A673 (cell line): Measurements from ENCODE around the gene ELK4. TPM values are rescaled to one million over a fixed set of nuclear protein-coding genes. Genes with fewer than 3 reads are reported as not detected.
A peak's percentile ranks its signal among the peaks of the same experiment; 100 is the strongest.

Experiments
- BruUV-seq: library from RNA; stranded (reverse); fragments of 400-500 nt; replicated peaks from 2 replicates; lab custom pipeline; 2021; lab: Mats Ljungman, UMichigan
- CTCF ChIA-PET: fragments of 300-600 bp; sonication (Branson Sonifier 250); formaldehyde crosslinking; loops from one replicate; lab custom pipeline; 2022; ENCODE audit warnings: antibody characterized with exemption; lab: Charles Lee
- POLR2A ChIA-PET: fragments of 300-600 bp; sonication (Branson Sonifier 250); formaldehyde crosslinking; loops from one replicate; lab custom pipeline; 2022; ENCODE audit warnings: antibody characterized with exemption; ENCODE audit not compliant: low non-redundant PET; lab: Charles Lee
- DNase-seq: peaks from one replicate; pipeline ENCODE4 v3.0.0-alpha.2; 2015; ENCODE audit warnings: low spot score
- H3K27ac ChIP-seq: fragments of 200-600 bp; sonication (generic); 2 replicates; pipeline ENCODE4 v1.5.1; 2016; ENCODE audit warnings: mixed run types, low read depth, mild to moderate bottlenecking, mixed read lengths, antibody characterized with exemption, low read length; ENCODE audit not compliant: poor library complexity, severe bottlenecking
- H3K27me3 ChIP-seq: fragments of 200-600 bp; sonication (generic); replicated peaks from 2 replicates; pipeline ENCODE4 v1.6.1; 2017; ENCODE audit warnings: mixed run types, low read depth, mild to moderate bottlenecking, mixed read lengths, antibody characterized with exemption, low read length; ENCODE audit not compliant: insufficient read depth, poor library complexity
- H3K36me3 ChIP-seq: fragments of 200-600 bp; sonication (generic); 2 replicates; pipeline ENCODE4 v1.6.1; 2016; ENCODE audit warnings: mixed run types, mild to moderate bottlenecking, mixed read lengths, antibody characterized with exemption, low read length; ENCODE audit not compliant: insufficient read depth, poor library complexity, severe bottlenecking
- H3K4me1 ChIP-seq: fragments of 200-600 bp; sonication (generic); 2 replicates; pipeline ENCODE4 v1.6.1; 2017; ENCODE audit warnings: mixed run types, mild to moderate bottlenecking, mixed read lengths, antibody characterized with exemption, low read length; ENCODE audit not compliant: insufficient read depth, poor library complexity, severe bottlenecking
- H3K4me3 ChIP-seq: fragments of 200-600 bp; sonication (generic); 2 replicates; pipeline ENCODE4 v1.5.1; 2016; ENCODE audit warnings: low read depth, mixed run types, mild to moderate bottlenecking, mixed read lengths, low read length; ENCODE audit not compliant: poor library complexity, severe bottlenecking
- H3K9me3 ChIP-seq: fragments of 200-600 bp; sonication (generic); 2 replicates; pipeline ENCODE4 v1.6.1; 2016; ENCODE audit warnings: mixed run types, low read depth, mild to moderate bottlenecking, mixed read lengths, antibody characterized with exemption, low read length; ENCODE audit not compliant: poor library complexity, severe bottlenecking
- CTCF ChIP-seq: fragments of 300-800, 200-600 bp; sonication (generic); conservative IDR thresholded peaks from 2 replicates; pipeline ENCODE4 v1.5.1; 2017; ENCODE audit warnings: low read depth, mild to moderate bottlenecking, antibody characterized with exemption, low read length, moderate library complexity, mixed read lengths
- EZH2 ChIP-seq: fragments of 200-600 bp; sonication (generic); IDR thresholded peaks from 2 replicates; pipeline ENCODE4 v1.6.1; 2017; ENCODE audit warnings: borderline replicate concordance, low read depth, mild to moderate bottlenecking, mixed read lengths, antibody characterized with exemption, low read length; ENCODE audit not compliant: poor library complexity, severe bottlenecking
- intact Hi-C: fragments of 100-400 bp; cut with micrococcal nuclease; formaldehyde crosslinking; loops from one replicate; pipeline ENCODE4 v1.10.0; 2022; ENCODE audit not compliant: unreplicated experiment
- total RNA-seq: library from RNA; stranded (reverse); gene quantifications from 2 replicates; pipeline ENCODE4 v1.2.3, GENCODE V29; 2021

The ELK4 gene
- total RNA-seq, 1 experiment from 2014 or later: 38.2 TPM

DNA sequence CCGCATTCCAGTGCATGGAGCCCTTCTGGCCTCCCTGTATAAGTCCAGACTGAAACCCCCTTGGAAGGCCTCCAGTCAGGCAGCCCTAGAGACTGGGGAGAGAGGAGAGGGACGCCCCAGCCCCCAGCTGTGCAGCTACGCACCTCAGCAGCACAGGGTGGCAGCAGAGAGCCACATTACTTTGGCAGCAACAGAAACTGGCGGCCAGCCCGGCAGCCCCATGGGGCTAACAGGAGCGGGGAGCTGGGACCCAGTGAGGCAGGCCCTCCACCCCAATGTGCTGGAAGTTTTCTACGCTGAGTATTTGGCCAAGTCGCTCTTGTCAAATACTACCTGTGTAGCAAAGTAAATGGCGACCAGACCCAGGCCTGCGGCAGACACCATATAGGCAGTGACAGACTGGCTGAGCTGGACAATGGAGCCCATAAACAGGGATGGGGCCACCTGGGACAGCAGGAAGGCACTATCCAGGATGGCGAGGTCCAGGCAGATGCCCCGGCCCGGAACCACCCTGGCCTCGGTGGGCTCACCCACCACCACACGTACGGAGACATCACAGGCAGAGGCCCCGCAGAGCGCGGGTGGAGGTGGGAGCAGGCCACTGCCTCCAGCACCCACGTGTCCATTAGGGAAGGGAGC, 27.3 kb upstream of the ELK4 start:
- H3K9me3 ChIP-seq: no peaks in the 10 kb centered on the region
- TF ChIP-seq EZH2: no peak
- peak; percentile 96 for TF ChIP-seq CTCF
- H3K4me1 ChIP-seq: no peaks in the 10 kb centered on the region
- DNase-seq: peak; percentile 88
- no peaks in the 10 kb centered on the region for H3K36me3 ChIP-seq
- H3K27me3 ChIP-seq: no peaks in the 10 kb centered on the region
- CTCF ChIA-PET: interaction anchor here (0.5 to 4.2 kb wide), 19 partner anchors 11 to 464 kb away, joined by 3 to 64 read pairs (median 6); partner anchors contain the start of gene ELK4
- POLR2A ChIA-PET: no interaction called here
- H3K4me3 ChIP-seq: no peak overlapping the region
- intact Hi-C loops: loop anchor here (1.0 kb wide), 2 partner anchors 52 to 318 kb away; no protein-coding TSS in a partner anchor
- no peak overlapping the region for H3K27ac ChIP-seq
- no TSS peak for BruUV-seq

DNA sequence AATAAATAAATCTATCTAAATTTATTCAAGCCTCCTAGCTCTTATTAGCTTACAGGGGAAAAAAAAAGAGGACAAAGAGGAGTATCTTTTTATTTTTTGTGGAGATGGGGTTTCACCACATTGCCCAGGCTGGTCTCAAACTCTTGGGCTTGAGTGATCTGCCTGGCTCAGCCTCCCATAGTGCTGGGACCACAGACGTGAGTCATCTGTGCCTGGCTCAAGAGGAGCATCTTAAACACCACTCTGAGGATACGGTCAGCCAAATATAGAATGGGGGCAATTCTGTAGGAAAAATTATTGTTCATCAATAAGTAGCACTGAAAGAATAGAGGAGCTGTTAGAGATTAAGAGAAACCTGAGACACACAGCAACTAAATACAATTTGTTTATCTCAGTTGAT, 24.4 kb upstream of the ELK4 start:
- no TSS peak for BruUV-seq
- intact Hi-C loops: no loop called here
- ChIA-PET POLR2A (interaction anchor here (0.6 kb wide), 1 partner anchor 65 kb away, joined by 3 read pairs; no protein-coding TSS in a partner anchor), CTCF (interaction anchor here (0.5 to 4.2 kb wide), 3 partner anchors 64 to 73 kb away, joined by 3 to 64 read pairs (median 4); no protein-coding TSS in a partner anchor)
- Histone ChIP-seq H3K27me3 (no peaks in the 10 kb centered on the region), H3K27ac (no peak overlapping the region), H3K9me3 (no peaks in the 10 kb centered on the region), H3K36me3 (no peaks in the 10 kb centered on the region), H3K4me3 (no peak overlapping the region), H3K4me1 (no peaks in the 10 kb centered on the region)
- no peak for TF ChIP-seq CTCF
- no peak for TF ChIP-seq EZH2
- DNase-seq: no peak

- TF ChIP-seq CTCF: no peak
- TF ChIP-seq EZH2: no peak
- Histone ChIP-seq H3K4me3 (no peak overlapping the region), H3K27me3 (no peaks in the 10 kb centered on the region), H3K9me3 (no peaks in the 10 kb centered on the region), H3K36me3 (no peaks in the 10 kb centered on the region), H3K27ac (no peak overlapping the region), H3K4me1 (no peaks in the 10 kb centered on the region)
- BruUV-seq: no TSS peak
- ChIA-PET POLR2A (no interaction called here), CTCF (no interaction called here)
- intact Hi-C loops: no loop called here
- DNase-seq: no peak
Observed at GRCh38 chr1:205652984-205653383, 21.2 kb upstream of the ELK4 start.
